Mesenchymal stem cell (in vitro differentiated cells and primary cell): Measurements from ENCODE around the gene GRM7.

ENCODE experiments used
- DNase-seq: peaks from one replicate; pipeline ENCODE4 v3.0.0-alpha.2; 2013
- H2AFZ ChIP-seq: one replicate; pipeline ENCODE4 v1.6.1; 2013; ENCODE audit warnings: low read depth, mild to moderate bottlenecking, control low read depth, inconsistent platforms, low read length, moderate library complexity
- H2AK5ac ChIP-seq: 2 replicates; pipeline ENCODE4 v1.6.1; 2013; ENCODE audit warnings: low read length, moderate library complexity, mild to moderate bottlenecking, inconsistent platforms; ENCODE audit not compliant: severe bottlenecking
- H2BK120ac ChIP-seq: one replicate; pipeline ENCODE4 v1.6.1; 2013; ENCODE audit warnings: low read depth, mild to moderate bottlenecking, inconsistent platforms, low read length, moderate library complexity
- H2BK12ac ChIP-seq, 2 experiments: one replicate each; pipeline ENCODE4 v1.6.1; 2013; ENCODE audit warnings: inconsistent platforms in 2 of 2, low read length in 2 of 2, mild to moderate bottlenecking in 2 of 2, moderate library complexity in 2 of 2, control low read depth in 1 of 2
- H2BK15ac ChIP-seq: one replicate; pipeline ENCODE4 v1.6.1; 2013; ENCODE audit warnings: mild to moderate bottlenecking, low read depth, inconsistent platforms; ENCODE audit not compliant: poor library complexity, severe bottlenecking
- H2BK5ac ChIP-seq: 2 replicates; pipeline ENCODE4 v1.6.1; 2013; ENCODE audit warnings: low read depth, mild to moderate bottlenecking, low read length, control low read depth, inconsistent platforms; ENCODE audit not compliant: poor library complexity, severe bottlenecking
- H3K14ac ChIP-seq, 2 experiments: one replicate each; pipeline ENCODE4 v1.6.1; 2013; ENCODE audit warnings: inconsistent platforms in 2 of 2, low read length in 2 of 2, control low read depth in 1 of 2, mild to moderate bottlenecking in 1 of 2, moderate library complexity in 1 of 2
- H3K18ac ChIP-seq, 2 experiments: one replicate each; pipeline ENCODE4 v1.6.1; 2013; ENCODE audit warnings: inconsistent platforms in 2 of 2, low read length in 2 of 2, control low read depth in 1 of 2, low read depth in 1 of 2, mild to moderate bottlenecking in 1 of 2
- H3K23ac ChIP-seq, 2 experiments: one replicate each; pipeline ENCODE4 v1.6.1; 2013; ENCODE audit warnings: inconsistent platforms in 2 of 2, low read length in 2 of 2, mild to moderate bottlenecking in 2 of 2, moderate library complexity in 2 of 2, control low read depth in 1 of 2
- H3K27ac ChIP-seq: 2 replicates; pipeline ENCODE4 v1.5.1; 2013; ENCODE audit warnings: mild to moderate bottlenecking, moderate library complexity, low read length, control low read depth, inconsistent platforms; ENCODE audit not compliant: poor library complexity, severe bottlenecking
- H3K27me3 ChIP-seq, 2 experiments: 2 replicates each; pipeline versions ENCODE4 v1.6.1 to v1.7.0; 2013; ENCODE audit warnings: low read length in 2 of 2, mild to moderate bottlenecking in 2 of 2, moderate library complexity in 2 of 2, control low read depth in 1 of 2, inconsistent platforms in 1 of 2; ENCODE audit not compliant: control insufficient read depth in 1 of 2, insufficient read depth in 1 of 2
- H3K36me3 ChIP-seq, 2 experiments: 2 replicates each; pipeline versions ENCODE4 v1.6.1 to v1.7.0; 2013; ENCODE audit warnings: low read length in 2 of 2, control low read depth in 1 of 2, inconsistent platforms in 1 of 2, low read depth in 1 of 2, mild to moderate bottlenecking in 1 of 2; ENCODE audit not compliant: insufficient read depth in 2 of 2, control insufficient read depth in 1 of 2
- H3K4ac ChIP-seq, 2 experiments: one replicate each; pipeline ENCODE4 v1.6.1; 2013; ENCODE audit warnings: inconsistent platforms in 2 of 2, low read length in 2 of 2, mild to moderate bottlenecking in 2 of 2, moderate library complexity in 2 of 2, control low read depth in 1 of 2, low read depth in 1 of 2
- H3K4me1 ChIP-seq: 2 replicates; pipeline ENCODE4 v1.6.1; 2013; ENCODE audit warnings: low read depth, low read length, control low read depth; ENCODE audit not compliant: control insufficient read depth, insufficient read depth
- H3K4me2 ChIP-seq: 2 replicates; pipeline ENCODE4 v1.6.1; 2013; ENCODE audit warnings: low read length, mild to moderate bottlenecking, inconsistent platforms; ENCODE audit not compliant: poor library complexity, severe bottlenecking
- H3K4me3 ChIP-seq, 2 experiments: 2 replicates each; pipeline versions ENCODE4 v1.5.1 to v1.7.0; 2013; ENCODE audit warnings: low read length in 2 of 2, mild to moderate bottlenecking in 2 of 2, control low read depth in 1 of 2, low read depth in 1 of 2; ENCODE audit not compliant: insufficient read depth in 1 of 2
- H3K79me1 ChIP-seq: replicated peaks from 2 replicates; pipeline ENCODE4 v1.6.1; 2013; ENCODE audit warnings: mild to moderate bottlenecking, control low read depth, low read length, inconsistent platforms; ENCODE audit not compliant: poor library complexity, severe bottlenecking
- H3K9ac ChIP-seq: 2 replicates; pipeline ENCODE4 v1.7.0; 2013; ENCODE audit warnings: mild to moderate bottlenecking, low read length, moderate library complexity
- H3K9me3 ChIP-seq: 2 replicates; pipeline ENCODE4 v1.7.0; 2013; ENCODE audit warnings: mild to moderate bottlenecking, low read length; ENCODE audit not compliant: control insufficient read depth
- H4K8ac ChIP-seq: one replicate; pipeline ENCODE4 v1.6.1; 2013; ENCODE audit warnings: inconsistent platforms, mild to moderate bottlenecking, low read length, moderate library complexity
- H4K91ac ChIP-seq: one replicate; pipeline ENCODE4 v1.6.1; 2013; ENCODE audit warnings: mild to moderate bottlenecking, low read length, inconsistent platforms
- WGBS: methylation state at CpG from one replicate; pipeline ENCODE4 v1.1.7; 2013; ENCODE audit warnings: mixed read lengths; 5-methylcytosine and 5-hydroxymethylcytosine counted together

Gene GRM7

DNA sequence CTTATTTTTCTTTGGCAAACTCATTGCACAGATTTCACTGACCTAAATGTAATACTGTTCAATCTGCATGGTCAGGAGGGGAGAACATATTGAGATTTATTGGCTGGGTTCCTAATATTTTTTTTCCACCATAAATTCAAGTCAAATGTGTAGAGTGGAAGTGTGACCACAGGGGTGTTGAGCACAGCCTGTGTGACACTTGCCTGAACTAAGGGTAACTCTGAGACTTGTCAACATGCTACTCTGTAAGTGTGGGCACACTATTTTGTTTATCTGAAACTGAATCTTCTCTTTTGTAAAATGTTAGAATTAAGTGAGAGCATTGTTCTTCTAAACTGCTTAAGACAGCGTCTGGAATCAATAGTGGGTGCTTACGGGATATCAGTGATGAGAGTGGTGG, 516.2 kb downstream of the GRM7 start:
- H3K4me1 ChIP-seq: no peaks in the 10 kb centered on the region
- no peaks in the 10 kb centered on the region for H3K27me3 ChIP-seq
- 91% methylated on average over 2 of the region's 2 CpGs for WGBS
- no peak overlapping the region for H3K4ac ChIP-seq
- no peak overlapping the region for H2BK5ac ChIP-seq
- no peak overlapping the region for H3K4me3 ChIP-seq
- DNase-seq: no peak
- H4K91ac ChIP-seq: no peak overlapping the region
- H3K9me3 ChIP-seq: peaks cover 5% of the 10 kb centered on the region
- no peak overlapping the region for H3K23ac ChIP-seq
- H2BK120ac ChIP-seq: no peak overlapping the region
- H3K79me1 ChIP-seq: no peaks in the 10 kb centered on the region
- no peak overlapping the region for H4K8ac ChIP-seq
- no peak overlapping the region for H3K9ac ChIP-seq
- H3K4me2 ChIP-seq: no peak overlapping the region
- H3K27ac ChIP-seq: no peak overlapping the region
- H3K14ac ChIP-seq: no peak overlapping the region
- no peaks in the 10 kb centered on the region for H3K36me3 ChIP-seq
- H2BK15ac ChIP-seq: no peak overlapping the region
- H2AK5ac ChIP-seq: no peak overlapping the region
- no peak overlapping the region for H2BK12ac ChIP-seq
- H3K18ac ChIP-seq: no peak overlapping the region
- H2AFZ ChIP-seq: no peak overlapping the region

DNA sequence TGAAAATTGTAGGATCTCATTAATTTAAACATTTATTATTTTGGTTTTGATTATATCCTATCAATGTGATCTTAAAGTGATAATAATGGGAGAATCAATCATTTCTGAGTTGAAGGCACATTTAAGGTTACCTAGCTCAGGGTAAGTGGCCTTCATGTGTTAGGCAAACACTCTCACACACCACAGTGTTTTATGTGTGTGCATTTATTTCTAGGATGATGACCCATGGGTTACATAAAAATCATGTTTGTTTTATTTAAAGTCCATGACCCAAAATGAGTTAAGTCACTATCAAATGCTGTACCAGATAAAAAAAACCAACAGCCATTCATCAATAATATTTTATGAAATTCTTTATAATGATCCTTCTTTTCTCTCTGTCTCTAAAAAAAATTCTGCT, 520.8 kb downstream of the GRM7 start:
- H4K91ac ChIP-seq: no peak overlapping the region
- no peaks in the 10 kb centered on the region for H3K79me1 ChIP-seq
- H3K27ac ChIP-seq: no peak overlapping the region
- H3K9ac ChIP-seq: no peak overlapping the region
- no peak overlapping the region for H2BK12ac ChIP-seq
- H3K4me3 ChIP-seq: no peak overlapping the region
- DNase-seq: no peak
- no peaks in the 10 kb centered on the region for H3K9me3 ChIP-seq
- H3K27me3 ChIP-seq: no peaks in the 10 kb centered on the region
- H3K4me2 ChIP-seq: no peak overlapping the region
- no peak overlapping the region for H3K23ac ChIP-seq
- H3K4me1 ChIP-seq: no peaks in the 10 kb centered on the region
- H3K36me3 ChIP-seq: no peaks in the 10 kb centered on the region
- no peak overlapping the region for H4K8ac ChIP-seq
- H3K18ac ChIP-seq: no peak overlapping the region
- H3K4ac ChIP-seq: no peak overlapping the region
- no peak overlapping the region for H3K14ac ChIP-seq
- H2AFZ ChIP-seq: no peak overlapping the region
- H2BK5ac ChIP-seq: no peak overlapping the region
- no peak overlapping the region for H2BK15ac ChIP-seq
- H2AK5ac ChIP-seq: no peak overlapping the region
- H2BK120ac ChIP-seq: no peak overlapping the region

DNA sequence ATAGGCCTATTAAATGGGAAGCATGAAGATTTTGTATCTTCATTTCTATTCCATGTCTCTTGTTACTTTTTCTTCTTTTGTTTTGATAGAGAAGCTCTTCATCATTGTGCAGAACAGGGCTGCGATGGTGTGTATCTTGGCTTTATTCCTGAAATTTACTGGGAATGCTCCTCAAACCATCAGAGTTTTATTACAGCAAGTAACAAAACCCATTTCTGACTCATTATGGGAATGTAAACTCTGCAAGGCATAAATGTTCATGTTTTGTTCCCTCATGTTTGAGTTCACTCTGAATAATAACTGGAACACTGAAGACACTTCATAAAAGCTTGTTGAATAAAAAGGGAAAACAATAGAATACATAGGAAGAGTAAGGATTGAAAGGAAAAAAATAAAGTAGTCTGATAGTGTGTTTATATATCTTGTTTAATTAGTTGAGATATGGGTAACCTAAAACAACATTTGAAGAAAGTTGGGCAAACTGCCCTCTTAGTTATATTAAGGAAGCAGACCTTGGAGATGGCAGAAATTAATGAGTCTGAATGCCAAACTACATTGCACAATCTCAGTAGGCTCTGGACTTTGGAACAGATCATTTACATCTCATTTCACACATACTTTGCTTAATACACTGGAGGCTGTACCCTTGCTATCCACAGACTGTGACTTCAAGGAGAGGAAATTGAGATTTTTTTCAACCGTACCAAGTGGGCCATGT, 521.5 kb downstream of the GRM7 start:
- H2AK5ac ChIP-seq: no peak overlapping the region
- no peak overlapping the region for H2BK15ac ChIP-seq
- no peak overlapping the region for H2BK12ac ChIP-seq
- no peak overlapping the region for H2BK120ac ChIP-seq
- no peak overlapping the region for H3K4me3 ChIP-seq
- 55% methylated on average over 2 of the region's 2 CpGs for WGBS
- H3K79me1 ChIP-seq: no peaks in the 10 kb centered on the region
- peak; percentile 67 for DNase-seq
- no peaks in the 10 kb centered on the region for H3K27me3 ChIP-seq
- H3K27ac ChIP-seq: peak overlapping the region; percentile 78
- no peak overlapping the region for H3K9ac ChIP-seq
- H3K9me3 ChIP-seq: no peaks in the 10 kb centered on the region
- H3K18ac ChIP-seq: no peak overlapping the region
- no peaks in the 10 kb centered on the region for H3K36me3 ChIP-seq
- H2AFZ ChIP-seq: no peak overlapping the region
- no peak overlapping the region for H3K4me2 ChIP-seq
- H4K91ac ChIP-seq: no peak overlapping the region
- H2BK5ac ChIP-seq: no peak overlapping the region
- no peak overlapping the region for H3K14ac ChIP-seq
- H4K8ac ChIP-seq: no peak overlapping the region
- no peak overlapping the region for H3K4ac ChIP-seq
- H3K23ac ChIP-seq: no peak overlapping the region
- no peaks in the 10 kb centered on the region for H3K4me1 ChIP-seq

DNA sequence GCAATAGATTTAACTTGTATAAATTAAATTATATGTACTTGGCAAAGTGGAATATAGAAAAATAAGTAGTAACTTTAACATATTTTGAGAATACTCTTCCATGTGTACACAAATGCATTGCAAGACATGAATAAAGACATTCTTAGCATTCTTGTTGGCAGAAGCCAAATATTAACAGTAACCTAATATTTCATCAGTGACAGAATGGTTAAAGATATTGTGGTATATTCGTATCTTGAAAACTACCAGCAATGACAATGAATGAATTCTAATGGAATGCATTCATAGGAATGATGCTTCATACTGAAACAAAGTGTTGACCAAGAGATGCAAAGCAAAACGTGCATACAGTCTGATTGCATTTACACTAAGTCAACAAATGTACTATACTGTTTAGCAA, 524.7 kb downstream of the GRM7 start:
- Histone ChIP-seq H2BK5ac (no peak overlapping the region), H3K18ac (no peak overlapping the region), H4K8ac (no peak overlapping the region), H3K36me3 (no peaks in the 10 kb centered on the region), H3K14ac (no peak overlapping the region), H3K4me3 (no peak overlapping the region), H4K91ac (no peak overlapping the region), H2BK12ac (no peak overlapping the region), H3K9me3 (no peaks in the 10 kb centered on the region), H3K23ac (no peak overlapping the region), H3K27ac (no peak overlapping the region), H2AFZ (no peak overlapping the region), H2BK15ac (no peak overlapping the region), H3K4ac (no peak overlapping the region), H3K4me1 (no peaks in the 10 kb centered on the region), H3K9ac (no peak overlapping the region), H2AK5ac (no peak overlapping the region), H3K4me2 (no peak overlapping the region), H3K79me1 (no peaks in the 10 kb centered on the region), H3K27me3 (no peaks in the 10 kb centered on the region), H2BK120ac (no peak overlapping the region)
- WGBS: 13% methylated on average over 1 of the region's 2 CpGs
- DNase-seq: peak; percentile 11
